ENCODE data around the gene MAB21L3. TPM values are rescaled to one million over a fixed set of nuclear protein-coding genes. Genes with fewer than 3 reads are reported as not detected.

The MAB21L3 gene
- total and polyA plus RNA-seq, 2 of the 13 experiments (the other 11 are each of a cell fraction or from before 2014, with no cell fraction given) = 0.55 to 4.1 TPM

GRCh38 chr1:116119876-116120275 lies 8.7 kb downstream of the MAB21L3 start:
- CTCF ChIA-PET (ENCODE audit: low intra/inter-chr PET ratio, low total read pairs) = no interaction called here
- DNase-seq (ENCODE audit: low spot score) = no peak
- Histone ChIP-seq H2AFZ (ENCODE audit: low read length) (no peak overlapping the region), H3K79me2 (ENCODE audit: insufficient read depth, low read length) (no peaks in the 10 kb centered on the region), H3K4me1 (ENCODE audit: insufficient read depth, low read length) (peaks cover 37% of the 10 kb centered on the region), H3K4me2 (ENCODE audit: low read depth, low read length) (no peak overlapping the region), H4K20me1 (ENCODE audit: insufficient read depth, low read length) (no peaks in the 10 kb centered on the region), H3K9me3 (ENCODE audit: low read length) (no peaks in the 10 kb centered on the region), H3K9ac (ENCODE audit: insufficient read depth, low read depth, low read length) (no peak overlapping the region), H3K27ac (ENCODE audit: extremely low read length, insufficient read depth, low read length) (no peak overlapping the region), H3K27me3 (ENCODE audit: control insufficient read depth in 1 of 2, insufficient read depth in 2 of 2, low read length in 2 of 2) (no peaks in the 10 kb centered on the region), H3K36me3 (replicated peaks in 1 of 2; ENCODE audit: control insufficient read depth in 1 of 2, insufficient read depth in 2 of 2, low read length in 2 of 2) (no peaks in the 10 kb centered on the region), H3K4me3 (replicated peaks in 1 of 3; ENCODE audit: insufficient read depth in 1 of 3, low read depth in 2 of 3, low read length in 3 of 3) (no peak overlapping the region)
- WGBS (ENCODE audit: low lambda C conversion rate) = 96% methylated on average over 3 of the region's 3 CpGs
- BruUV-seq (replicated peaks) = no TSS peak
- no peak for FAIRE-seq
- POLR2A ChIA-PET = no interaction called here
- intact Hi-C loops (cut with micrococcal nuclease; ENCODE audit: unreplicated experiment) = no loop called here
- in situ Hi-C loops (cut with HindIII; ENCODE audit: extremely low pct_ligation_motif_present, low pct_unique_long_range_greater_than_20kb) = no loop called here
- no peak for ATAC-seq
- TF ChIP-seq FOXA3 (CRISPR knock-in tag; IDR thresholded peaks at IDR 0.05) = no peak
- no peak for TF ChIP-seq KDM1A (CRISPR knock-in tag; IDR thresholded peaks at IDR 0.05)
- no peak for TF ChIP-seq ZBTB1 (CRISPR knock-in tag; IDR thresholded peaks at IDR 0.05; ENCODE audit: borderline replicate concordance)
- TF ChIP-seq BCL6 (CRISPR knock-in tag; IDR thresholded peaks at IDR 0.05) = no peak
- TF ChIP-seq POGK (CRISPR knock-in tag; conservative IDR thresholded peaks at IDR 0.05) = no peak
- no peak for TF ChIP-seq ISX (CRISPR knock-in tag; conservative IDR thresholded peaks at IDR 0.05)
- no peak for TF ChIP-seq XRCC5 (optimal IDR thresholded peaks at IDR 0.05; ENCODE audit: low read length)
- no peak for TF ChIP-seq KDM2A (CRISPR knock-in tag; IDR thresholded peaks at IDR 0.05; ENCODE audit: borderline replicate concordance, low read depth)
- TF ChIP-seq SMAD3 (CRISPR knock-in tag; IDR thresholded peaks at IDR 0.05) = no peak
- no peak for TF ChIP-seq MLX (CRISPR knock-in tag; IDR thresholded peaks at IDR 0.05)
- no peak for TF ChIP-seq KLF15 (CRISPR knock-in tag; IDR thresholded peaks at IDR 0.05; ENCODE audit: borderline replicate concordance)
- TF ChIP-seq GATAD1 (CRISPR knock-in tag; IDR thresholded peaks at IDR 0.05) = no peak
- no peak for TF ChIP-seq NR3C1 (CRISPR knock-in tag; IDR thresholded peaks at IDR 0.05)
- no peak for TF ChIP-seq IKZF1 (IDR thresholded peaks at IDR 0.05)
